BLaER1 treated with 17β-estradiol and CSF1 and Interleukin-3, amounts not matched to agents 10 nM and 100 nM (cell line): Measurements from ENCODE around the gene GRID2.
"Not testable (repeated sequence)": the region's sequence is repeated elsewhere in the genome, so short reads cannot be mapped to it uniquely, and the experiment has no call there.

ENCODE experiments used
- H3K27ac ChIP-seq, 11 experiments: shearing (Covaris generic); formaldehyde crosslinking; 2 replicates each; pipeline ENCODE4 v1.8.1; 2022
- H3K27me3 ChIP-seq, 11 experiments: shearing (Covaris generic); formaldehyde crosslinking; 2 replicates each; pipeline ENCODE4 v1.8.1; 2022
- H3K36me3 ChIP-seq, 11 experiments: shearing (Covaris generic); formaldehyde crosslinking; 2 replicates each; pipeline ENCODE4 v1.8.1; 2022
- H3K4me1 ChIP-seq, 10 experiments: shearing (Covaris generic); formaldehyde crosslinking; 2 replicates each; pipeline ENCODE4 v1.8.1; 2022
- H3K4me2 ChIP-seq, 11 experiments: shearing (Covaris generic); formaldehyde crosslinking; 2 replicates each; pipeline ENCODE4 v1.8.1; 2022
- H3K4me3 ChIP-seq, 10 experiments: shearing (Covaris generic); formaldehyde crosslinking; 2 replicates each; pipeline ENCODE4 v1.8.1; 2022
- H3K9ac ChIP-seq, 11 experiments: shearing (Covaris generic); formaldehyde crosslinking; 2 replicates each; pipeline ENCODE4 v1.8.1; 2022
- H3K9me3 ChIP-seq, 11 experiments: shearing (Covaris generic); formaldehyde crosslinking; replicated peaks in 1 of 11; 2 replicates each; pipeline ENCODE4 v1.8.1; 2022
- H4K20me1 ChIP-seq, 11 experiments: shearing (Covaris generic); formaldehyde crosslinking; 2 replicates each; pipeline ENCODE4 v1.8.1; 2022
- Cebpa-rat ChIP-seq, 11 experiments: shearing (Covaris generic); IDR thresholded peaks; 2 replicates each; pipeline ENCODE4 v1.8.1; 2022

The GRID2 gene

DNA sequence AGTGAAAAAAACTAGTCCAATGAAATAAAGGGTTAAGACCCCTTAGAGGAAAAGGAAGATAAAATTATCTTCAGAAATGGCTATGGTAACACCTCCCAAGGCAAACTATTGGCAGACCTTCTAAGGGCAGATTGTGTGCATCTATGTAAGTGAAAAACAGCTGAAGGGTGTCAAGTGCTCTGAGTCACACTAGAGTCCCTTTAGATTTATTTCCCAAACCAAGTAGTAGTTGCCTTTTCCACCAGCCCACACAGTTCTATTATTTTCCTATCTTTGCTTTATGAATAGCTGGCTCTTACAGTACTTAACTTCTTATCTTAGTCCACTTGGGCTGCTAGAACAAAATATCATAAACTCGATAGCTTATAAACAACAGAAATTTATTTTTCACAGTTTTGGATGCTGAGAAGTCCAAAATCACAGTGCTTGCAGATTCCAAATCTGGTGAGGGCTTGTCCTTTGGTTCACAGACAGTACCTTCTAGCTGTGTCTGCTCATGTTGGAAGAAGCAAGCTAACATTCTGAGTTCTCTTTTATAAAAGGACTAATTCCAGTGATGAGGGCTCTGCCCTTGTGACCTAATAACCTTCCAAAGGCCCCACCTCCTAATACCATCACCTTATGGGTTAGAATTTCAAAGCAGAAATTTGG is 143.6 kb downstream of the GRID2 start:
- H3K4me2 ChIP-seq = no peak overlapping the region
- H4K20me1 ChIP-seq = no peaks in the 10 kb centered on the region
- H3K27ac ChIP-seq = no peak overlapping the region
- H3K4me1 ChIP-seq = no peaks in the 10 kb centered on the region
- no peaks in the 10 kb centered on the region for H3K36me3 ChIP-seq
- TF ChIP-seq Cebpa-rat (IDR thresholded peaks at IDR 0.05) = no peak
- H3K4me3 ChIP-seq = no peak overlapping the region
- no peaks in the 10 kb centered on the region for H3K27me3 ChIP-seq
- H3K9me3 ChIP-seq = no peaks in the 10 kb centered on the region
- no peak overlapping the region for H3K9ac ChIP-seq

- H3K4me3 ChIP-seq, H3K9ac ChIP-seq, H3K36me3 ChIP-seq, H3K4me1 ChIP-seq, H3K4me2 ChIP-seq, H4K20me1 ChIP-seq, H3K9me3 ChIP-seq, H3K27ac ChIP-seq, H3K27me3 ChIP-seq: not testable (repeated sequence)
These were observed 144.4 kb downstream of the GRID2 start for GRCh38 chr4:92448176-92448575.

GRCh38 chr4:92450694-92451093 is 146.9 kb downstream of the GRID2 start:
- H4K20me1 ChIP-seq = no peaks in the 10 kb centered on the region
- H3K9ac ChIP-seq = no peak overlapping the region
- no peaks in the 10 kb centered on the region for H3K27me3 ChIP-seq
- no peaks in the 10 kb centered on the region for H3K36me3 ChIP-seq
- H3K4me1 ChIP-seq = peaks cover 0 to 3% (median 0%) of the 10 kb centered on the region in 10 experiments; a peak in 2 of 20 replicates
- H3K4me2 ChIP-seq = no peak overlapping the region
- TF ChIP-seq Cebpa-rat (IDR thresholded peaks at IDR 0.05) = no peak
- no peak overlapping the region for H3K4me3 ChIP-seq
- H3K27ac ChIP-seq = no peak overlapping the region
- no peaks in the 10 kb centered on the region for H3K9me3 ChIP-seq

- Histone ChIP-seq H3K36me3 (no peaks in the 10 kb centered on the region), H3K4me1 (peaks cover 0 to 3% (median 0%) of the 10 kb centered on the region in 10 experiments; a peak in 2 of 20 replicates)
These were observed 148.0 kb downstream of the GRID2 start for GRCh38 chr4:92451782-92452181.

GRCh38 chr4:92452383-92452782 is 148.6 kb downstream of the GRID2 start:
- not testable (repeated sequence) for H3K4me2 ChIP-seq, H3K4me3 ChIP-seq, H3K9ac ChIP-seq, H3K27me3 ChIP-seq, H3K36me3 ChIP-seq, H3K9me3 ChIP-seq, H4K20me1 ChIP-seq, H3K4me1 ChIP-seq, H3K27ac ChIP-seq

More at GRCh38 chr4:92451782-92452181, 148.0 kb downstream of the GRID2 start:
- Histone ChIP-seq H3K9me3 (no peaks in the 10 kb centered on the region), H3K27ac (no peak overlapping the region), H4K20me1 (no peaks in the 10 kb centered on the region), H3K4me3 (no peak overlapping the region), H3K9ac (no peak overlapping the region), H3K4me2 (no peak overlapping the region), H3K27me3 (no peaks in the 10 kb centered on the region)
- TF ChIP-seq Cebpa-rat (IDR thresholded peaks at IDR 0.05) = no peak

- H3K27ac ChIP-seq = no peak overlapping the region
- no peaks in the 10 kb centered on the region for H4K20me1 ChIP-seq
- H3K4me3 ChIP-seq = no peak overlapping the region
- no peak for TF ChIP-seq Cebpa-rat (IDR thresholded peaks at IDR 0.05)
- no peaks in the 10 kb centered on the region for H3K9me3 ChIP-seq
- 0 out of 22 replicates have a peak overlapping the region, but pooled peaks of 1 of the 11 experiments have one; percentile 2 for H3K4me2 ChIP-seq
- no peak overlapping the region for H3K9ac ChIP-seq
- H3K36me3 ChIP-seq = no peaks in the 10 kb centered on the region
- no peaks in the 10 kb centered on the region for H3K27me3 ChIP-seq
- peaks cover 0 to 3% (median 0%) of the 10 kb centered on the region in 10 experiments; a peak in 2 of 20 replicates for H3K4me1 ChIP-seq
These were observed 151.6 kb downstream of the GRID2 start for GRCh38 chr4:92455329-92455839.

DNA sequence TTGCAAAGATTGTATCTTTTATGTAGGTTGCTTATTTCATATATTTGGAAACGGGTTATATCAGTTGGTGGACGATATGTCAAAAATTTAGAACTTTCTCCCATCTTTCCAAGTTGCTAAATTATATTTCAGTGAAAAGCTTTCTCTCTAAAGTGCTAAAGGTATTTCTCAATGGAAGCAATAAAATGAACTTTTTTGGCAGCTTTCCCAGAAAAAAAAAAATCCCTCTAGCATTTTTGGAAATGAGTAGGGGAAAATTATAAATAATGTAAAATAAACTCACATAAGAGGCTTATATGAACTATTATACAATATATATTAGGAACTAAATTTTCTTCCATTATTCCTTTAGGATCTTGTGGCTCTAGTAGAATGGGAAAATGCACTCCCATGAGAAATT is 152.2 kb downstream of the GRID2 start:
- no peaks in the 10 kb centered on the region for H4K20me1 ChIP-seq
- no peaks in the 10 kb centered on the region for H3K27me3 ChIP-seq
- no peak overlapping the region for H3K4me2 ChIP-seq
- H3K27ac ChIP-seq = no peak overlapping the region
- no peaks in the 10 kb centered on the region for H3K9me3 ChIP-seq
- H3K4me3 ChIP-seq = no peak overlapping the region
- no peaks in the 10 kb centered on the region for H3K36me3 ChIP-seq
- H3K9ac ChIP-seq = no peak overlapping the region
- H3K4me1 ChIP-seq = peaks cover 0 to 3% (median 0%) of the 10 kb centered on the region in 10 experiments; a peak in 2 of 20 replicates
- TF ChIP-seq Cebpa-rat (IDR thresholded peaks at IDR 0.05) = no peak

DNA sequence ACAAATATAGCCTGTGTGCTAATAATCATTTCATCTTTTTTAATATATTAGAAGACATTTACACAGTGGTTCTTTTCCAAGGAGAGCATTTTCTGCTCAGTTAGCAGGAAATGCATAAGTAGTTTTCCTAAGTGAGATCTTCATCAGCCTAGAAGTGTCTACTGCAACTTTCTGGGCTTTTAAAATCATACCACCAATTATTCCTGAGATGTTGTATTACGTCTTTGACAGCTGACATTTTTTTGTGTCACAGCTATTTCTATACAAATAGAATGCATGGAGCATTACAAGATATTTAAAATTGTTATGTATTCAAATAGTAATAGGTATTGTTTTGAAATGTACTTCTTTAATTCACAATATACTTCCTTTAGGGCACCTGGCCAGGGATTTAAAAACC is 158.0 kb downstream of the GRID2 start:
- H3K4me3 ChIP-seq = no peak overlapping the region
- H3K36me3 ChIP-seq = no peaks in the 10 kb centered on the region
- no peaks in the 10 kb centered on the region for H4K20me1 ChIP-seq
- TF ChIP-seq Cebpa-rat (IDR thresholded peaks at IDR 0.05) = no peak
- peaks cover 0 to 4% (median 0%) of the 10 kb centered on the region in 10 experiments; a peak in 1 of 20 replicates for H3K4me1 ChIP-seq
- no peak overlapping the region for H3K27ac ChIP-seq
- H3K9me3 ChIP-seq = no peaks in the 10 kb centered on the region
- no peak overlapping the region for H3K4me2 ChIP-seq
- H3K9ac ChIP-seq = no peak overlapping the region
- H3K27me3 ChIP-seq = no peaks in the 10 kb centered on the region

DNA sequence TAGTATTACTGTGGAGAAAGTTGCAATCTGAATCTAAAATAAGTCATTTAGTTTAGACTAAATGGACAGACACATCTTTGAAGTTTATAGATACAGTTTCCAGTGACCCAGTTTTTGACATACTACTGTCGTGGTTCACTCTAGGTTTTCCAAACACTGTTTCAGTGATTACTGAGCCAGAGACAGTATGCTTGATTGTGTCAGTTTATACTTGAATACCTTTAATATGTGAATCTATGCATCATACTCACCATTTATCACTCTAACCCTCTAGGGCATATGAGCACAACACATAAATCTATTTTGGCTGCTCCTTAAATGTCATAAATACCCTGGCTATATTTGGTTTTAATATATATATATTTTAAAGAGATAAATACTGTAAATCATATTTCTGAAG is 173.5 kb downstream of the GRID2 start:
- TF ChIP-seq Cebpa-rat (IDR thresholded peaks at IDR 0.05) = no peak
- Histone ChIP-seq H3K27me3 (no peaks in the 10 kb centered on the region), H4K20me1 (no peaks in the 10 kb centered on the region), H3K4me1 (no peaks in the 10 kb centered on the region), H3K4me3 (no peak overlapping the region), H3K9me3 (no peaks in the 10 kb centered on the region), H3K4me2 (no peak overlapping the region), H3K36me3 (no peaks in the 10 kb centered on the region), H3K9ac (no peak overlapping the region), H3K27ac (no peak overlapping the region)

GRCh38 chr4:92483341-92483740 is 179.6 kb downstream of the GRID2 start:
- no peaks in the 10 kb centered on the region for H3K9me3 ChIP-seq

More at GRCh38 chr4:92483341-92483740, 179.6 kb downstream of the GRID2 start:
- no peak for TF ChIP-seq Cebpa-rat (IDR thresholded peaks at IDR 0.05)
- Histone ChIP-seq H3K36me3 (no peaks in the 10 kb centered on the region), H3K4me2 (no peak overlapping the region), H3K27ac (no peak overlapping the region), H3K4me1 (no peaks in the 10 kb centered on the region), H3K27me3 (no peaks in the 10 kb centered on the region), H3K9ac (no peak overlapping the region), H4K20me1 (no peaks in the 10 kb centered on the region), H3K4me3 (no peak overlapping the region)
